NCI-H526 treated with DMSO at 0.1 percent for 48 hours (cell line): ENCODE results near the gene JAGN1.
"Not testable (repeated sequence)": the region's sequence is repeated elsewhere in the genome, so short reads cannot be mapped to it uniquely, and the experiment has no call there.

Experiments
- DNase-seq: peaks from one replicate; lab custom pipeline; 2025; lab: John Stamatoyannopoulos, UW

JAGN1 gene

GRCh38 chr3:9918261-9919038 lies 28.0 kb downstream of the JAGN1 start:
- no peak for DNase-seq

- DNase-seq, result no peak
Measured at GRCh38 chr3:9928158-9928557, 37.7 kb downstream of the JAGN1 start.

- no peak for DNase-seq
Measured at GRCh38 chr3:9930804-9931418, 40.5 kb downstream of the JAGN1 start.

GRCh38 chr3:9932535-9932842 lies 42.1 kb downstream of the JAGN1 start:
- DNase-seq, result no peak

GRCh38 chr3:9932843-9933560 lies 42.6 kb downstream of the JAGN1 start:
- DNase-seq, result peak; percentile 51

GRCh38 chr3:9933561-9934234 lies 43.3 kb downstream of the JAGN1 start, which contains the start of gene CRELD1:
Gene CRELD1, plus strand, starts transcription at chr3:9933834. Its CDS starts 605 bp downstream, at chr3:9934439.
- peak; percentile 94 for DNase-seq

GRCh38 chr3:9934235-9934621 lies 43.8 kb downstream of the JAGN1 start:
- DNase-seq, result no peak

- no peak for DNase-seq
Measured at GRCh38 chr3:9934993-9935392, 44.6 kb downstream of the JAGN1 start.

GRCh38 chr3:9935966-9936510 lies 45.6 kb downstream of the JAGN1 start:
- DNase-seq, result no peak

GRCh38 chr3:9937486-9938238 lies 47.3 kb downstream of the JAGN1 start:
- no peak for DNase-seq

- no peak for DNase-seq
Measured at GRCh38 chr3:9938966-9939365, 48.6 kb downstream of the JAGN1 start.

GRCh38 chr3:9939906-9940305 lies 49.5 kb downstream of the JAGN1 start:
- not testable (repeated sequence) for DNase-seq

- no peak for DNase-seq
Measured at GRCh38 chr3:9940746-9941145, 50.3 kb downstream of the JAGN1 start.

- DNase-seq, result no peak
Measured at GRCh38 chr3:9942164-9942563, 51.8 kb downstream of the JAGN1 start.

GRCh38 chr3:9942934-9943690 lies 52.7 kb downstream of the JAGN1 start:
- DNase-seq, result no peak
